ENCODE results near the gene SAMD10. TPM values are rescaled to one million over a fixed set of nuclear protein-coding genes. Genes with fewer than 3 reads are reported as not detected.

The SAMD10 gene
- polyA plus RNA-seq, 1 of the 3 experiments (the other 2 are of a cell fraction) = 11.6 TPM

DNA sequence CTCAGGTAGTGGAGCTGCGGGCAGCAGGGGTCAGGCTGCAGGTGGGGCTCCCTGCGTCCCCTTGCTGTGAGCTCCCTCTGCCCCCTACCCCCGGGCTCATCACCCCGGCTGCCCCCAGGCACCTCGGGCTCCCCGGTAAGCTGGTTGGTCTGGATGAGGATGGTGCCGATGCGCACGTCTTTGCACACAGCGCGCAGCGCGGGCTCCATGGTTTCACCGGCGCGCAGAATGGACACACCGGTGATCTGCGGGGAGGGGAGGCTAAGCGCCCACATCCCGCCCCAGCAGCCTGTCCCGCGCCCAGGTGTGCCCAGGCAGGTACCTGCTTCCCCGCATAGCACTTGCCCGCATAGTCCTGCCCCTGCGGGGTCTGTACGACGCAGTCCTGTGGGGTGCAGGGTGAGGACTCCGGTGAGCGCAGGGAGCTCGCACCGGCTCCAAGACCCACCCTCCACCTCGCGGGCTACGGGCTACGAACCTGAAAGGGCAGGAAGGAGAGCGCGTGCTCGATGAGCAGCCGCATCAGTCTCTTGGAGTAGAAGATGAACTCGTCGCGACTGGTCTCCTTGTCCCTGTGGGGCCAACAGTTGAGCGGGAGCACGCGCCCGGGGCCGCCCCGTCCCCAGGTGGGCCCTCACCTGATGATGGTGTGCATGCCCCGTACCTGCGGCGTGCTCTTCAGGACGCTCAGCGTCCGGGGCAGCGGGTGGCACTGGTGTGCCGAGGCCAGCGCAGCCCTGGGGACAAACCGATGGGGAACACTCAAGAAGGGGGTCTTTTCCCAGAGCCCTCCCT lies 38.8 kb downstream of the SAMD10 start:
- peaks cover 0 to 54% of the 10 kb centered on the region in 2 experiments for H3K36me3 ChIP-seq (replicated peaks in 1 of 2; ENCODE audit: control insufficient read depth in 1 of 2, insufficient read depth in 2 of 2, low read length in 1 of 2)
- no peak overlapping the region for H3K4me3 ChIP-seq (ENCODE audit: low read depth in 2 of 2, low read length in 1 of 2)
- H3K27me3 ChIP-seq (ENCODE audit: insufficient read depth) = no peaks in the 10 kb centered on the region
- no peak overlapping the region for H3K9ac ChIP-seq
- H3K27ac ChIP-seq (ENCODE audit: low read depth in 2 of 2, low read length in 1 of 2) = no peak overlapping the region
- WGBS (ENCODE audit: low lambda C conversion rate) = 99% methylated on average over 48 of the region's 58 CpGs
- TF ChIP-seq NRF1 (IDR thresholded peaks at IDR 0.05; ENCODE audit: low read depth, low read length) (no peak), IRF3 (IDR thresholded peaks at IDR 0.05; ENCODE audit: low read depth, low read length) (no peak), FOXJ3 (CRISPR knock-in tag; IDR thresholded peaks at IDR 0.05) (no peak), RCOR1 (IDR thresholded peaks at IDR 0.05; ENCODE audit: low read length) (no peak), SIN3A (IDR thresholded peaks at IDR 0.05; ENCODE audit: borderline replicate concordance, low read depth, low read length) (no peak), RFX5 (IDR thresholded peaks at IDR 0.05; ENCODE audit: low read length) (no peak), ELF1 (IDR thresholded peaks at IDR 0.05) (no peak), GABPA (IDR thresholded peaks at IDR 0.05; ENCODE audit: low read depth) (no peak), TEAD4 (IDR thresholded peaks at IDR 0.05; ENCODE audit: borderline replicate concordance, insufficient read depth) (no peak), USF1 (IDR thresholded peaks at IDR 0.05; ENCODE audit: borderline replicate concordance, low read depth) (no peak), FOXM1 (IDR thresholded peaks at IDR 0.05; ENCODE audit: low read depth) (no peak), MXI1 (IDR thresholded peaks at IDR 0.05; ENCODE audit: low read depth, low read length) (no peak)
- TF ChIP-seq, protein P1, sequence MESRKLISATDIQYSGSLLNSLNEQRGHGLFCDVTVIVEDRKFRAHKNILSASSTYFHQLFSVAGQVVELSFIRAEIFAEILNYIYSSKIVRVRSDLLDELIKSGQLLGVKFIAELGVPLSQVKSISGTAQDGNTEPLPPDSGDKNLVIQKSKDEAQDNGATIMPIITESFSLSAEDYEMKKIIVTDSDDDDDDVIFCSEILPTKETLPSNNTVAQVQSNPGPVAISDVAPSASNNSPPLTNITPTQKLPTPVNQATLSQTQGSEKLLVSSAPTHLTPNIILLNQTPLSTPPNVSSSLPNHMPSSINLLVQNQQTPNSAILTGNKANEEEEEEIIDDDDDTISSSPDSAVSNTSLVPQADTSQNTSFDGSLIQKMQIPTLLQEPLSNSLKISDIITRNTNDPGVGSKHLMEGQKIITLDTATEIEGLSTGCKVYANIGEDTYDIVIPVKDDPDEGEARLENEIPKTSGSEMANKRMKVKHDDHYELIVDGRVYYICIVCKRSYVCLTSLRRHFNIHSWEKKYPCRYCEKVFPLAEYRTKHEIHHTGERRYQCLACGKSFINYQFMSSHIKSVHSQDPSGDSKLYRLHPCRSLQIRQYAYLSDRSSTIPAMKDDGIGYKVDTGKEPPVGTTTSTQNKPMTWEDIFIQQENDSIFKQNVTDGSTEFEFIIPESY (IDR thresholded peaks at IDR 0.05; ENCODE audit: borderline replicate concordance, low read depth) = no peak
- ChIA-PET CTCF (no interaction called here), POLR2A (no interaction called here)
- H3K4me2 ChIP-seq = no peak overlapping the region
- no peaks in the 10 kb centered on the region; the same call in 1 of the 2 replicates for H3K79me2 ChIP-seq (ENCODE audit: insufficient read depth)
- H3K9me2 ChIP-seq = no peaks in the 10 kb centered on the region
- no peak overlapping the region for H2AFZ ChIP-seq (ENCODE audit: low read depth)
- H3K4me1 ChIP-seq (ENCODE audit: control insufficient read depth in 1 of 2, insufficient read depth in 2 of 2, low read depth in 1 of 2, low read length in 1 of 2) = no peaks in the 10 kb centered on the region; a peak in 1 of 4 replicates
- DNase-seq = no peak
- no peaks in the 10 kb centered on the region for H3K9me3 ChIP-seq
- H3F3A ChIP-seq (replicated peaks; ENCODE audit: insufficient read depth) = peaks cover 8% of the 10 kb centered on the region
- H4K20me1 ChIP-seq (ENCODE audit: insufficient read depth) = peaks cover 39% of the 10 kb centered on the region
